H9 (cell line): Measurements from ENCODE around the gene ZBTB38. TPM values are rescaled to one million over a fixed set of nuclear protein-coding genes. Genes with fewer than 3 reads are reported as not detected.

Experiments
- DNase-seq: peaks from one replicate; pipeline ENCODE4 v3.0.0-alpha.2; 2017
- H2AFZ ChIP-seq: one replicate; pipeline ENCODE4 v1.6.1; 2013; ENCODE audit warnings: mild to moderate bottlenecking, low read length, control low read depth, moderate library complexity
- H2AK5ac ChIP-seq: 2 replicates; pipeline ENCODE4 v1.6.1; 2013; ENCODE audit warnings: low read length, control low read depth, mixed read lengths; ENCODE audit not compliant: insufficient read length
- H2BK120ac ChIP-seq: one replicate; pipeline ENCODE4 v1.6.1; 2013; ENCODE audit warnings: low read depth, mild to moderate bottlenecking, low read length, control low read depth, inconsistent platforms; ENCODE audit not compliant: poor library complexity, severe bottlenecking
- H2BK12ac ChIP-seq: 2 replicates; pipeline ENCODE4 v1.6.1; 2013; ENCODE audit warnings: low read length, control low read depth, mixed read lengths, low read depth; ENCODE audit not compliant: insufficient read length
- H2BK15ac ChIP-seq: 2 replicates; pipeline ENCODE4 v1.6.1; 2013; ENCODE audit warnings: low read depth, low read length, control low read depth
- H2BK20ac ChIP-seq: one replicate; pipeline ENCODE4 v1.6.1; 2013; ENCODE audit warnings: low read depth, mild to moderate bottlenecking, low read length, control low read depth, inconsistent platforms; ENCODE audit not compliant: poor library complexity, severe bottlenecking
- H2BK5ac ChIP-seq: 2 replicates; pipeline ENCODE4 v1.6.1; 2013; ENCODE audit warnings: low read length, control low read depth, mixed read lengths; ENCODE audit not compliant: insufficient read length
- H3K14ac ChIP-seq: 2 replicates; pipeline ENCODE4 v1.6.1; 2013; ENCODE audit warnings: low read length, control low read depth; ENCODE audit not compliant: insufficient read depth
- H3K18ac ChIP-seq: 2 replicates; pipeline ENCODE4 v1.6.1; 2013; ENCODE audit warnings: low read depth, mild to moderate bottlenecking, mixed read lengths, low read length, control low read depth; ENCODE audit not compliant: insufficient read length
- H3K23ac ChIP-seq: 2 replicates; pipeline ENCODE4 v1.6.1; 2013; ENCODE audit warnings: low read length, control low read depth, mixed read lengths, low read depth; ENCODE audit not compliant: insufficient read length
- H3K23me2 ChIP-seq: 2 replicates; pipeline ENCODE4 v1.6.1; 2013; ENCODE audit warnings: low read depth, mild to moderate bottlenecking, mixed read lengths, low read length, control low read depth; ENCODE audit not compliant: insufficient read length, poor library complexity, severe bottlenecking
- H3K27ac ChIP-seq: 2 replicates; pipeline ENCODE4 v1.5.1; 2013; ENCODE audit warnings: low read length, control low read depth, mixed read lengths, low read depth; ENCODE audit not compliant: insufficient read length
- H3K27me3 ChIP-seq: 2 replicates; pipeline ENCODE4 v1.6.1; 2013; ENCODE audit warnings: low read length, control low read depth, inconsistent platforms; ENCODE audit not compliant: insufficient read depth
- H3K4ac ChIP-seq: 2 replicates; pipeline ENCODE4 v1.6.1; 2013; ENCODE audit warnings: low read depth, mild to moderate bottlenecking, control low read depth, inconsistent platforms, low read length, moderate library complexity
- H3K4me1 ChIP-seq: 2 replicates; pipeline ENCODE4 v1.6.1; 2013; ENCODE audit warnings: low read length, control low read depth, inconsistent platforms; ENCODE audit not compliant: insufficient read depth
- H3K4me2 ChIP-seq: 2 replicates; pipeline ENCODE4 v1.6.1; 2013; ENCODE audit warnings: low read length, control low read depth, mixed read lengths; ENCODE audit not compliant: insufficient read length, insufficient read depth
- H3K56ac ChIP-seq: 2 replicates; pipeline ENCODE4 v1.6.1; 2013; ENCODE audit warnings: low read depth, mild to moderate bottlenecking, mixed read lengths, low read length, control low read depth; ENCODE audit not compliant: insufficient read length
- H3K79me1 ChIP-seq: 2 replicates; pipeline ENCODE4 v1.6.1; 2013; ENCODE audit warnings: low read depth, mild to moderate bottlenecking, moderate library complexity, low read length, control low read depth, inconsistent platforms; ENCODE audit not compliant: insufficient read depth, poor library complexity, severe bottlenecking
- H3K79me2 ChIP-seq: 2 replicates; pipeline ENCODE4 v1.6.1; 2013; ENCODE audit warnings: low read length, control low read depth, inconsistent platforms; ENCODE audit not compliant: insufficient read depth
- H3K9ac ChIP-seq: 2 replicates; pipeline ENCODE4 v1.6.1; 2013; ENCODE audit warnings: low read length, control low read depth, mixed read lengths; ENCODE audit not compliant: insufficient read length; ENCODE audit errors: extremely low read depth
- H3K9me3 ChIP-seq: one replicate; pipeline ENCODE4 v1.6.1; 2013; ENCODE audit warnings: low read depth, low read length, inconsistent platforms; ENCODE audit not compliant: control insufficient read depth
- H3T11ph ChIP-seq: one replicate; pipeline ENCODE4 v1.6.1; 2013; ENCODE audit warnings: mild to moderate bottlenecking, low read length, control low read depth, inconsistent platforms
- H4K20me1 ChIP-seq: one replicate; pipeline ENCODE4 v1.6.1; 2013; ENCODE audit not compliant: control insufficient read depth, insufficient read length, insufficient read depth
- H4K5ac ChIP-seq: 2 replicates; pipeline ENCODE4 v1.6.1; 2013; ENCODE audit warnings: low read depth, mild to moderate bottlenecking, mixed read lengths, low read length, control low read depth; ENCODE audit not compliant: insufficient read length
- H4K8ac ChIP-seq: replicated peaks from 2 replicates; pipeline ENCODE4 v1.6.1; 2013; ENCODE audit warnings: low read length, control low read depth, mixed read lengths, low read depth; ENCODE audit not compliant: insufficient read length
- H4K91ac ChIP-seq: 2 replicates; pipeline ENCODE4 v1.6.1; 2013; ENCODE audit warnings: low read depth, mild to moderate bottlenecking, moderate library complexity, mixed read lengths, low read length, control low read depth; ENCODE audit not compliant: insufficient read length
- H3K27ac Mint-ChIP-seq, 3 experiments: 2 replicates in 2 of 3; 3 replicates in 1 of 3; pipeline ENCODE4 v1.8.0; 2020 to 2021; ENCODE audit warnings: mixed read lengths in 3 of 3, mild to moderate bottlenecking in 1 of 3, moderate library complexity in 1 of 3
- H3K27me3 Mint-ChIP-seq: 2 replicates; pipeline ENCODE4 v1.8.0; 2021; ENCODE audit warnings: low read depth, mild to moderate bottlenecking, moderate library complexity, mixed read lengths
- H3K36me3 Mint-ChIP-seq, 3 experiments: 2 replicates in 2 of 3; 3 replicates in 1 of 3; pipeline ENCODE4 v1.8.0; 2020 to 2021; ENCODE audit warnings: low read depth in 3 of 3, mixed read lengths in 3 of 3; ENCODE audit not compliant: insufficient read depth in 1 of 3
- H3K4me1 Mint-ChIP-seq, 2 experiments: 2 replicates each; pipeline ENCODE4 v1.8.0; 2020; ENCODE audit warnings: mixed read lengths in 2 of 2
- H3K4me3 Mint-ChIP-seq, 2 experiments: 2 replicates in 1 of 2; 3 replicates in 1 of 2; pipeline ENCODE4 v1.8.0; 2020 to 2021; ENCODE audit warnings: mild to moderate bottlenecking in 2 of 2, mixed read lengths in 2 of 2, moderate library complexity in 1 of 2
- H3K9me3 Mint-ChIP-seq, 2 experiments: 2 replicates in 1 of 2; 3 replicates in 1 of 2; pipeline ENCODE4 v1.8.0; 2020; ENCODE audit warnings: mild to moderate bottlenecking in 2 of 2, mixed read lengths in 2 of 2, moderate library complexity in 1 of 2
- WGBS: extraction: QIAGEN DNeasy Blood & Tissue Kit; methylation state at CpG from one replicate; pipeline ENCODE4 v1.1.7; 2013; ENCODE audit warnings: missing lambda C conversion rate, low lambda C conversion rate, mixed read lengths; ENCODE audit not compliant: insufficient read length; ENCODE audit errors: extremely low coverage; 5-methylcytosine and 5-hydroxymethylcytosine counted together
- total RNA-seq: library from RNA; stranded (reverse); gene quantifications from 2 replicates; pipeline ENCODE4 v1.2.1, GENCODE V29; 2021
- TF ChIP-seq, protein P1 (sequence below): fragments of 200-600 bp; sonication (generic); conservative IDR thresholded peaks from 3 replicates; pipeline ENCODE4 v1.8.0; 2021; ENCODE audit warnings: antibody characterized with exemption, mild to moderate bottlenecking

ZBTB38 gene
- total RNA-seq, 1 experiment from 2014 or later = 14.6 TPM

DNA sequence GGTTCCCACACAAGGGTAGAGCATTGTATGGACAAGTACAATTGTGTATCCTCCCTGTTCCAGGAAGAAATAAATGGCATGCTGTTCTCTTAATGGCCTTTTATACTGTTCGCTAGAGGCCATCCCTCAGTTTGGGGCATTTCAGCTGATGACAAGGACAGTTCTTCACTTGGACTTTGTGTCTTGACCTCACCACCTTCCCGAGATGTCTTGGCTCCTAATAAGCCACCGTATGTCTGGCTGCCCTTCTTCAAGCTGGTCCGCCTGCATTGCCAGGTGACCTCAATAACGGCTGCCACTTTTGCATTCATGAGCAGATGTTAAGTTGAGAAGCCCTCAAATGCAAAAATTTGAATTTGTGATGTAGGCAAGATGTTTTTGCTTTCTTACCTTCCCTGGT is 24.1 kb downstream of the ZBTB38 start:
- no peaks in the 10 kb centered on the region for H3K27me3 Mint-ChIP-seq
- no peak overlapping the region; a peak in 1 of 7 replicates for H3K27ac Mint-ChIP-seq
- peaks cover 45 to 55% of the 10 kb centered on the region in 2 experiments for H3K4me1 Mint-ChIP-seq
- Histone ChIP-seq H3T11ph (no peak overlapping the region), H4K8ac (no peak overlapping the region), H3K14ac (no peak overlapping the region), H3K18ac (no peak overlapping the region), H3K23ac (no peak overlapping the region), H3K23me2 (no peaks in the 10 kb centered on the region), H4K5ac (no peak overlapping the region), H3K56ac (no peak overlapping the region), H2AFZ (no peak overlapping the region), H2AK5ac (no peak overlapping the region), H3K9ac (no peak overlapping the region), H3K79me1 (no peaks in the 10 kb centered on the region), H3K79me2 (no peaks in the 10 kb centered on the region), H2BK5ac (no peak overlapping the region), H3K4ac (no peak overlapping the region), H3K27me3 (no peaks in the 10 kb centered on the region; the same call in 1 of the 2 replicates), H2BK20ac (no peak overlapping the region), H3K9me3 (peaks cover 5% of the 10 kb centered on the region), H3K27ac (no peak overlapping the region), H4K20me1 (no peaks in the 10 kb centered on the region), H3K4me2 (no peak overlapping the region), H4K91ac (no peak overlapping the region), H2BK120ac (no peak overlapping the region), H2BK15ac (no peak overlapping the region), H3K4me1 (peaks cover 9% of the 10 kb centered on the region; the same call in 1 of the 2 replicates), H2BK12ac (no peak overlapping the region)
- TF ChIP-seq, protein P1, sequence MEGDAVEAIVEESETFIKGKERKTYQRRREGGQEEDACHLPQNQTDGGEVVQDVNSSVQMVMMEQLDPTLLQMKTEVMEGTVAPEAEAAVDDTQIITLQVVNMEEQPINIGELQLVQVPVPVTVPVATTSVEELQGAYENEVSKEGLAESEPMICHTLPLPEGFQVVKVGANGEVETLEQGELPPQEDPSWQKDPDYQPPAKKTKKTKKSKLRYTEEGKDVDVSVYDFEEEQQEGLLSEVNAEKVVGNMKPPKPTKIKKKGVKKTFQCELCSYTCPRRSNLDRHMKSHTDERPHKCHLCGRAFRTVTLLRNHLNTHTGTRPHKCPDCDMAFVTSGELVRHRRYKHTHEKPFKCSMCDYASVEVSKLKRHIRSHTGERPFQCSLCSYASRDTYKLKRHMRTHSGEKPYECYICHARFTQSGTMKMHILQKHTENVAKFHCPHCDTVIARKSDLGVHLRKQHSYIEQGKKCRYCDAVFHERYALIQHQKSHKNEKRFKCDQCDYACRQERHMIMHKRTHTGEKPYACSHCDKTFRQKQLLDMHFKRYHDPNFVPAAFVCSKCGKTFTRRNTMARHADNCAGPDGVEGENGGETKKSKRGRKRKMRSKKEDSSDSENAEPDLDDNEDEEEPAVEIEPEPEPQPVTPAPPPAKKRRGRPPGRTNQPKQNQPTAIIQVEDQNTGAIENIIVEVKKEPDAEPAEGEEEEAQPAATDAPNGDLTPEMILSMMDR = no peak
- WGBS = no CpG with 5 or more reads among the region's 5 CpGs
- peaks cover 11 to 12% of the 10 kb centered on the region in 2 experiments for H3K9me3 Mint-ChIP-seq
- no peak for DNase-seq
- H3K36me3 Mint-ChIP-seq = peaks cover 0 to 13% (median 2%) of the 10 kb centered on the region in 3 experiments; a peak in 4 of 7 replicates
- H3K4me3 Mint-ChIP-seq = no peak overlapping the region
